IMR-90 (cell line): ENCODE measurements around the gene CDX4. TPM values are rescaled to one million over a fixed set of nuclear protein-coding genes. Genes with fewer than 3 reads are reported as not detected.

Source experiments
- ATAC-seq: fragments of 200-7000 bp; cut with Tn5 transposase; 2 replicates; pipeline ENCODE4 v1.9.1; 2020; ENCODE audit warnings: low read depth, mild to moderate bottlenecking, moderate library complexity
- BruUV-seq: library from RNA; stranded (reverse); fragments of 400-500 nt; replicated peaks from 2 replicates; lab custom pipeline; 2021; lab: Mats Ljungman, UMichigan
- CTCF ChIA-PET: fragments of 300-600 bp; formaldehyde crosslinking; extraction: SDS; loops from one replicate; lab custom pipeline; 2021; ENCODE audit warnings: antibody characterized with exemption; lab: Yijun Ruan, JAX
- POLR2A ChIA-PET: fragments of 300-600 bp; sonication (Branson Sonifier 250); formaldehyde crosslinking; loops from one replicate; lab custom pipeline; 2022; ENCODE audit warnings: antibody characterized with exemption; ENCODE audit not compliant: unreplicated experiment; lab: Charles Lee
- DNase-seq: peaks from one replicate; pipeline ENCODE4 v3.0.0; 2013
- H2AFZ ChIP-seq: replicated peaks from 2 replicates; pipeline ENCODE3; 2013; ENCODE audit warnings: low read length, mild to moderate bottlenecking; ENCODE audit not compliant: poor library complexity
- H2AK5ac ChIP-seq: 2 replicates; pipeline ENCODE4 v1.6.1; 2013; ENCODE audit warnings: low read depth, low read length, inconsistent platforms
- H2AK9ac ChIP-seq: replicated peaks from 2 replicates; pipeline ENCODE3; 2013; ENCODE audit warnings: mild to moderate bottlenecking, low read depth, low read length, moderate library complexity; ENCODE audit not compliant: poor library complexity
- H2BK120ac ChIP-seq: 2 replicates; pipeline ENCODE4 v1.6.1; 2013; ENCODE audit warnings: low read depth, low read length, inconsistent platforms
- H2BK15ac ChIP-seq: 3 replicates; pipeline ENCODE4 v1.6.1; 2013; ENCODE audit warnings: low read depth, low read length, inconsistent platforms
- H2BK20ac ChIP-seq: 2 replicates; pipeline ENCODE4 v1.6.1; 2013; ENCODE audit warnings: low read depth, mild to moderate bottlenecking, inconsistent platforms, low read length, moderate library complexity
- H2BK5ac ChIP-seq: 2 replicates; pipeline ENCODE4 v1.6.1; 2013; ENCODE audit warnings: mild to moderate bottlenecking, low read depth, low read length, inconsistent platforms; ENCODE audit not compliant: poor library complexity, severe bottlenecking
- H3K14ac ChIP-seq: replicated peaks from 2 replicates; pipeline ENCODE4 v1.6.1; 2013; ENCODE audit warnings: low read depth, low read length, inconsistent platforms
- H3K18ac ChIP-seq: 2 replicates; pipeline ENCODE4 v1.6.1; 2013; ENCODE audit warnings: low read depth, low read length, control low read depth
- H3K23ac ChIP-seq: 2 replicates; pipeline ENCODE4 v1.6.1; 2013; ENCODE audit warnings: low read depth, low read length, inconsistent platforms
- H3K27ac ChIP-seq: 2 replicates; pipeline ENCODE4 v1.5.1; 2013; ENCODE audit warnings: mild to moderate bottlenecking, control low read depth, low read length; ENCODE audit not compliant: insufficient read depth
- H3K27me3 ChIP-seq: 2 replicates; pipeline ENCODE4 v1.6.1; 2013; ENCODE audit warnings: low read length; ENCODE audit not compliant: control insufficient read depth, insufficient read depth
- H3K36me3 ChIP-seq: 2 replicates; pipeline ENCODE4 v1.6.1; 2013; ENCODE audit warnings: low read length, mixed read lengths; ENCODE audit not compliant: control insufficient read depth, insufficient read depth
- H3K4ac ChIP-seq: 2 replicates; pipeline ENCODE4 v1.6.1; 2013; ENCODE audit warnings: low read depth, low read length, inconsistent platforms
- H3K4me1 ChIP-seq: 2 replicates; pipeline ENCODE4 v1.6.1; 2013; ENCODE audit warnings: low read length, mixed read lengths; ENCODE audit not compliant: control insufficient read depth, insufficient read depth
- H3K4me2 ChIP-seq: 2 replicates; pipeline ENCODE4 v1.6.1; 2013; ENCODE audit warnings: low read depth, mild to moderate bottlenecking, control low read depth, low read length, moderate library complexity
- H3K4me3 ChIP-seq: 2 replicates; pipeline ENCODE4 v1.5.1; 2013; ENCODE audit warnings: low read depth, mild to moderate bottlenecking, control low read depth, low read length, moderate library complexity; ENCODE audit not compliant: insufficient read depth
- H3K56ac ChIP-seq: 2 replicates; pipeline ENCODE4 v1.6.1; 2013; ENCODE audit warnings: low read length, inconsistent platforms; ENCODE audit not compliant: insufficient read depth; ENCODE audit errors: extremely low read depth
- H3K79me1 ChIP-seq, 2 experiments: 2 replicates each; pipeline ENCODE4 v1.6.1; 2013; ENCODE audit warnings: low read length in 2 of 2, inconsistent platforms in 1 of 2, low read depth in 1 of 2
- H3K9ac ChIP-seq: 2 replicates; pipeline ENCODE4 v1.6.1; 2013; ENCODE audit warnings: low read depth, low read length, control low read depth
- H3K9me1 ChIP-seq: 2 replicates; pipeline ENCODE4 v1.6.1; 2013; ENCODE audit warnings: low read length, inconsistent platforms; ENCODE audit not compliant: insufficient read depth
- H3K9me3 ChIP-seq: 2 replicates; pipeline ENCODE4 v1.6.1; 2013; ENCODE audit warnings: low read length; ENCODE audit not compliant: control insufficient read depth, insufficient read depth
- H4K20me1 ChIP-seq: 2 replicates; pipeline ENCODE4 v1.6.1; 2013; ENCODE audit warnings: low read length, inconsistent platforms; ENCODE audit not compliant: insufficient read depth
- H4K5ac ChIP-seq: 2 replicates; pipeline ENCODE4 v1.6.1; 2013; ENCODE audit warnings: mild to moderate bottlenecking, low read depth, low read length, control low read depth
- H4K8ac ChIP-seq, 2 experiments: 2 replicates each; pipeline ENCODE4 v1.6.1; 2013; ENCODE audit warnings: low read depth in 2 of 2, low read length in 2 of 2, control low read depth in 1 of 2, inconsistent platforms in 1 of 2
- H4K91ac ChIP-seq: 2 replicates; pipeline ENCODE4 v1.6.1; 2013; ENCODE audit warnings: low read depth, low read length, inconsistent platforms; ENCODE audit not compliant: insufficient read depth
- CHD1 ChIP-seq: IDR thresholded peaks from 2 replicates; pipeline ENCODE4 v1.6.1; 2012; ENCODE audit warnings: low read depth, low read length, improper control_type of control experiment
- ELK1 ChIP-seq: fragments of 150-350 bp; IDR thresholded peaks from 2 replicates; pipeline ENCODE4 v1.6.1; 2016; ENCODE audit warnings: low read depth, mild to moderate bottlenecking, low read length, moderate library complexity, borderline replicate concordance
- FOS ChIP-seq: fragments of 150-350 bp; IDR thresholded peaks from 2 replicates; pipeline ENCODE4 v1.6.1; 2016; ENCODE audit warnings: low read depth, low read length
- MAFK ChIP-seq: IDR thresholded peaks from 2 replicates; pipeline ENCODE4 v1.6.1; 2012; ENCODE audit warnings: low read depth, low read length, improper control_type of control experiment
- MAZ ChIP-seq: IDR thresholded peaks from 2 replicates; pipeline ENCODE4 v1.6.1; 2012; ENCODE audit warnings: low read depth, mild to moderate bottlenecking, low read length, improper control_type of control experiment, moderate library complexity, borderline replicate concordance
- NFE2L2 ChIP-seq: fragments of 150-350 bp; IDR thresholded peaks from 2 replicates; pipeline ENCODE4 v1.6.1; 2016; ENCODE audit warnings: low read depth, mild to moderate bottlenecking, low read length
- RCOR1 ChIP-seq: IDR thresholded peaks from 2 replicates; pipeline ENCODE4 v1.6.1; 2012; ENCODE audit warnings: mild to moderate bottlenecking, low read length, improper control_type of control experiment; ENCODE audit not compliant: insufficient replicate concordance
- SMC3 ChIP-seq: fragments of 150-350 bp; IDR thresholded peaks from 2 replicates; pipeline ENCODE4 v1.6.1; 2016; ENCODE audit warnings: low read depth, mild to moderate bottlenecking, antibody characterized with exemption, low read length, moderate library complexity
- USF2 ChIP-seq: fragments of 150-350 bp; IDR thresholded peaks from 2 replicates; pipeline ENCODE4 v1.6.1; 2017; ENCODE audit warnings: mild to moderate bottlenecking, antibody characterized with exemption, low read length, low read depth
- WGBS, 2 experiments: methylation state at CpG; one replicate each; pipeline versions ENCODE4 v1.1.5 to v1.1.7; 2013; ENCODE audit warnings: missing lambda C conversion rate in 2 of 2; ENCODE audit not compliant: insufficient read length in 1 of 2; ENCODE audit errors: extremely low coverage in 2 of 2; 5-methylcytosine and 5-hydroxymethylcytosine counted together
- dilution Hi-C: fragments of 300-500 bp; cut with HindIII; formaldehyde crosslinking; loops from one replicate; pipeline ENCODE4 v1.14.3; 2018; ENCODE audit warnings: low sequenced_read_pairs; ENCODE audit not compliant: unreplicated experiment
- in situ Hi-C: fragments of 300-500 bp; cut with MboI; formaldehyde crosslinking; loops from 3 replicates; pipeline ENCODE4 v1.14.3; 2019; ENCODE audit warnings: low sequenced_read_pairs, inconsistent platforms, mixed read lengths
- intact Hi-C: fragments of 100-400 bp; cut with micrococcal nuclease; formaldehyde crosslinking; loops from 2 replicates; pipeline ENCODE4 v1.10.0; 2022
- polyA plus RNA-seq, 3 experiments: library from polyadenylated mRNA; depleted of rRNA; stranded (reverse); fragments of >200 nt; gene quantifications; 2 replicates each; pipeline ENCODE4 v1.2.3, GENCODE V29; 2012; ENCODE audit warnings: low replicate concordance in 1 of 3
- total RNA-seq: library from RNA; depleted of rRNA; stranded (reverse); fragments of >200 nt; gene quantifications from 2 replicates; pipeline ENCODE4 v1.2.3, GENCODE V29; 2012

The CDX4 gene
- total and polyA plus RNA-seq, 2 of the 4 experiments (the other 2 are of a cell fraction), result not detected

- ATAC-seq, result no peak
- no TSS peak for BruUV-seq
- Histone ChIP-seq H2BK5ac (no peak overlapping the region), H2AFZ (no peak overlapping the region), H2AK5ac (no peak overlapping the region), H3K9ac (no peak overlapping the region), H4K5ac (no peak overlapping the region), H3K18ac (no peak overlapping the region), H2BK120ac (no peak overlapping the region), H2BK20ac (no peak overlapping the region), H3K4me3 (no peak overlapping the region), H2AK9ac (no peak overlapping the region), H3K4me1 (no peaks in the 10 kb centered on the region), H3K27me3 (no peaks in the 10 kb centered on the region), H4K91ac (no peak overlapping the region), H3K56ac (no peak overlapping the region), H3K4me2 (no peak overlapping the region), H3K36me3 (no peaks in the 10 kb centered on the region), H4K8ac (no peak overlapping the region), H3K27ac (no peak overlapping the region), H3K9me3 (no peaks in the 10 kb centered on the region), H3K9me1 (no peaks in the 10 kb centered on the region), H3K23ac (no peak overlapping the region), H3K4ac (no peak overlapping the region), H3K79me1 (no peaks in the 10 kb centered on the region), H3K14ac (no peak overlapping the region), H4K20me1 (no peaks in the 10 kb centered on the region), H2BK15ac (no peak overlapping the region)
- intact Hi-C loops, result no loop called here
- no CpG with 5 or more reads among the region's 3 CpGs for WGBS, 2 experiments
- no peak for DNase-seq
- in situ Hi-C loops, result no loop called here
- dilution Hi-C loops, result no loop called here
- ChIA-PET CTCF (no interaction called here), POLR2A (no interaction called here)
- no peak for TF ChIP-seq ELK1
- no peak for TF ChIP-seq RCOR1
- TF ChIP-seq MAZ, result no peak
- no peak for TF ChIP-seq CHD1
- no peak for TF ChIP-seq NFE2L2
- TF ChIP-seq MAFK, result no peak
- no peak for TF ChIP-seq FOS
- no peak for TF ChIP-seq USF2
- no peak for TF ChIP-seq SMC3
These were observed 43.8 kb downstream of the CDX4 start for GRCh38 chrX:73490661-73491060.
